Lower leg skin (tissue), 4 donors: Measurements from ENCODE around the gene VRTN. TPM values are rescaled to one million over a fixed set of nuclear protein-coding genes. Genes with fewer than 3 reads are reported as not detected.
"Not testable (repeated sequence)": the region's sequence is repeated elsewhere in the genome, so short reads cannot be mapped to it uniquely, and the experiment has no call there.

Experiments used
- DNase-seq, 2 donors: peaks; one replicate each; pipeline ENCODE4 v3.0.0-alpha.2; 2019; ENCODE audit warnings: low spot score in 2 of 2
- H3K4me3 ChIP-seq: fragments of 200-600 bp; sonication (generic); 2 replicates; pipeline ENCODE4 v1.5.1; 2017; ENCODE audit warnings: mild to moderate bottlenecking, low read depth; ENCODE audit not compliant: poor library complexity, severe bottlenecking
- POLR2A ChIP-seq, 2 donors: fragments of 450-650 bp; IDR thresholded peaks; one replicate each; pipeline ENCODE4 v1.6.1; 2016 to 2017; ENCODE audit warnings: antibody characterized with exemption in 2 of 2, mild to moderate bottlenecking in 1 of 2, moderate library complexity in 1 of 2
- WGBS, 2 donors: methylation state at CpG; one replicate each; pipeline ENCODE4 v1.1.5; 2018; 5-methylcytosine and 5-hydroxymethylcytosine counted together
- intact Hi-C: fragments of 100-400 bp; cut with DNase I; formaldehyde crosslinking; loops from one replicate; pipeline ENCODE4 v1.15.0; 2023; ENCODE audit warnings: low total_unique reads
- total RNA-seq, 4 donors: library from RNA; depleted of rRNA; stranded (reverse); fragments of >200 nt; gene quantifications; one replicate each; pipeline ENCODE4 v1.1.0, GENCODE V29; 2016
- TF ChIP-seq, protein P1 (sequence below), 3 donors: fragments of 450-650 bp; IDR thresholded peaks; one replicate each; pipeline ENCODE4 v1.5.1; 2016; ENCODE audit warnings: antibody characterized with exemption in 3 of 3, mild to moderate bottlenecking in 3 of 3, moderate library complexity in 2 of 3

VRTN gene
- total RNA-seq, 4 donors from 2014 or later = not detected

GRCh38 chr14:74380172-74380571 is 31.9 kb downstream of the VRTN start:
- 83 to 84% methylated on average over 9 of the region's 9 CpGs for WGBS, 2 donors
- TF ChIP-seq, protein P1, sequence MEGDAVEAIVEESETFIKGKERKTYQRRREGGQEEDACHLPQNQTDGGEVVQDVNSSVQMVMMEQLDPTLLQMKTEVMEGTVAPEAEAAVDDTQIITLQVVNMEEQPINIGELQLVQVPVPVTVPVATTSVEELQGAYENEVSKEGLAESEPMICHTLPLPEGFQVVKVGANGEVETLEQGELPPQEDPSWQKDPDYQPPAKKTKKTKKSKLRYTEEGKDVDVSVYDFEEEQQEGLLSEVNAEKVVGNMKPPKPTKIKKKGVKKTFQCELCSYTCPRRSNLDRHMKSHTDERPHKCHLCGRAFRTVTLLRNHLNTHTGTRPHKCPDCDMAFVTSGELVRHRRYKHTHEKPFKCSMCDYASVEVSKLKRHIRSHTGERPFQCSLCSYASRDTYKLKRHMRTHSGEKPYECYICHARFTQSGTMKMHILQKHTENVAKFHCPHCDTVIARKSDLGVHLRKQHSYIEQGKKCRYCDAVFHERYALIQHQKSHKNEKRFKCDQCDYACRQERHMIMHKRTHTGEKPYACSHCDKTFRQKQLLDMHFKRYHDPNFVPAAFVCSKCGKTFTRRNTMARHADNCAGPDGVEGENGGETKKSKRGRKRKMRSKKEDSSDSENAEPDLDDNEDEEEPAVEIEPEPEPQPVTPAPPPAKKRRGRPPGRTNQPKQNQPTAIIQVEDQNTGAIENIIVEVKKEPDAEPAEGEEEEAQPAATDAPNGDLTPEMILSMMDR (IDR thresholded peaks at IDR 0.05) = no peak
- TF ChIP-seq POLR2A (IDR thresholded peaks at IDR 0.05) = no peak
- H3K4me3 ChIP-seq = no peak overlapping the region
- intact Hi-C loops = no loop called here
- no peak for DNase-seq

GRCh38 chr14:74380845-74381244 is 32.6 kb downstream of the VRTN start:
- no peak for DNase-seq
- TF ChIP-seq POLR2A (IDR thresholded peaks at IDR 0.05) = no peak
- TF ChIP-seq, protein P1 (IDR thresholded peaks at IDR 0.05) = no peak

GRCh38 chr14:74381571-74381970 is 33.3 kb downstream of the VRTN start:
- H3K4me3 ChIP-seq, intact Hi-C loops: not testable (repeated sequence)
- whole genome bisulfite sequencing, 2 donors = 89 to 92% methylated on average over 10 of the region's 10 CpGs

More at GRCh38 chr14:74380845-74381244, 32.6 kb downstream of the VRTN start:
- no peak overlapping the region for H3K4me3 ChIP-seq
- WGBS, 2 donors = 83 to 86% methylated on average over 13 of the region's 13 CpGs
- intact Hi-C loops = no loop called here

GRCh38 chr14:74382231-74382630 is 34.0 kb downstream of the VRTN start:
- H3K4me3 ChIP-seq = no peak overlapping the region
- intact Hi-C loops = no loop called here
- DNase-seq = no peak
- 83 to 90% methylated on average over 4 of the region's 4 CpGs for WGBS, 2 donors
- TF ChIP-seq, protein P1 (IDR thresholded peaks at IDR 0.05) = no peak
- no peak for TF ChIP-seq POLR2A (IDR thresholded peaks at IDR 0.05)

More at GRCh38 chr14:74381571-74381970, 33.3 kb downstream of the VRTN start:
- not testable (repeated sequence) for DNase-seq

- intact Hi-C loops = no loop called here
- DNase-seq = no peak
- TF ChIP-seq, protein P1 (IDR thresholded peaks at IDR 0.05) = no peak
- no peak for TF ChIP-seq POLR2A (IDR thresholded peaks at IDR 0.05)
- H3K4me3 ChIP-seq = no peak overlapping the region
- 68 to 74% methylated on average over 7 of the region's 7 CpGs for WGBS, 2 donors
Measured at GRCh38 chr14:74389980-74390379, 41.7 kb downstream of the VRTN start.

GRCh38 chr14:74390505-74390904 is 42.2 kb downstream of the VRTN start:
- DNase-seq = not testable (repeated sequence)
- 90 to 96% methylated on average over 3 of the region's 3 CpGs for WGBS, 2 donors

DNA sequence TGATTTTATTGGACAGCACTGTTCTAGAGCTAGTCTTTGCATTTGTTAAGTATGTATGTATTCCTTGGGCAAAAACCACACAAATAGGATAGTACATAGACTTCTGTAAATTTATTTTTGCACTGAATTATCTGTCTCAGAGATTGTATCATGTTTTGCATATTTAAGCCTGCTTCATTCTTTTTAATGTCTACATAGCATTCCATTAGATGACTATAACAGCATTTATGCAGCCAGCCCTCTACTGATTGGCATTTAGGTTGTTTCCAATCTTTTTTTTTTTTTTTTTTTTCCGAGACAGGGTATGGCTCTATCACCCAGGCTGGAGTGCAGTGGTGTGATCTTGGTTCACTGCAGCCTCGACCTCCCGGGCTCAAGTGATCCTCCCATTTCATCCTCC is 43.2 kb downstream of the VRTN start:
- WGBS, 2 donors = 87 to 93% methylated on average over 3 of the region's 3 CpGs
- no peak overlapping the region for H3K4me3 ChIP-seq

More at GRCh38 chr14:74390505-74390904, 42.2 kb downstream of the VRTN start:
- H3K4me3 ChIP-seq, intact Hi-C loops: not testable (repeated sequence)

More for the DNA sequence above, 43.2 kb downstream of the VRTN start:
- intact Hi-C loops = no loop called here
- DNase-seq = no peak
- TF ChIP-seq, protein P1 (IDR thresholded peaks at IDR 0.05) = no peak
- no peak for TF ChIP-seq POLR2A (IDR thresholded peaks at IDR 0.05)
